Measurements from ENCODE around the gene SLC15A3. TPM values are rescaled to one million over a fixed set of nuclear protein-coding genes. Genes with fewer than 3 reads are reported as not detected.

SLC15A3 gene
- polyA plus RNA-seq, 3 donors, result 27.1 to 121 (median 35.0) TPM

DNA sequence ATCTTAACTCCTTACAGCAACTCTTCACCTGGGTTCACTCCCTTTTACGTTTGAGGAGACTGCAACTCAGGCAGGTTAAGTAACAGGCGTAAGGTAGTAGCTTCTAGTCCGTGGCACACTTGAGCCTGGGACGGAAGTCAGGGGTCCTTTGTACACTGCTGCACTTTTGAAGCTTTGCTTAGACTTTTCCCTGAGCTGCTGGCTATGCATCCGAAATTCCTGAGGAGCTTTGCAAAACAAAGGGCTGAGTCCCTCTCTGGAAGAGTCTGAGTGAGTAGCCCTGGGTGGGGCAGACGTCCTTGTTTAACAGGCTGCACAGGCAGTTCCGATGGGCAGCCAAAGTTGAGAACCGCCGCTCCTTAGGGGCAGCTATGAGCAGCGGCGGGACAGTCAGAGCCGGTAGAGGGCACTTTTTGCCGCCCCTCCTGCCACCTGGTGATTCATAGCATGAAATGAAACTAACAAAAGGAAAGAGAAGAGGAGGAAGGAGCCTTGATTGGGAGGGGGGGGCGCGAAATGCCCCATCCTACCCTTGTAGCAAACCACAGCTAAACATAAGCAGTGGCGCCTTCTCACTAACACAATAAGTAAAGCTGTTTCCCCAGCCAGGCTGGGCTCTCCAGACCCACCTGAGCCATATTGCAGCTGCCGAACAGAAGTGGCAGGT, 36.6 kb downstream of the SLC15A3 start:
- Mint-ChIP-seq H3K4me1 (peaks cover 78% of the 10 kb centered on the region), H3K27ac (peak overlapping the region; percentile 68 to 83 (median 76)), H3K4me3 (peak overlapping the region; percentile 99 to 100), H3K27me3 (ENCODE audit: low read depth in 3 of 3) (peaks cover 0 to 3% (median 0%) of the 10 kb centered on the region in 3 donors), H3K36me3 (peaks cover 9 to 16% of the 10 kb centered on the region in 2 donors), H3K9me3 (no peaks in the 10 kb centered on the region)
- peak; percentile 62 to 85 (median 81) for DNase-seq
- Histone ChIP-seq H2AFZ (ENCODE audit: insufficient read depth, low read depth, low read length, poor library complexity, severe bottlenecking) (peak overlapping the region; percentile 86), H3K9me3 (replicated peaks in 1 of 2; ENCODE audit: control insufficient read depth in 1 of 2, insufficient read depth in 1 of 2, low read length in 2 of 2) (no peaks in the 10 kb centered on the region), H3K27me3 (ENCODE audit: control insufficient read depth in 2 of 2, insufficient read depth in 2 of 2, low read length in 2 of 2) (no peaks in the 10 kb centered on the region), H3K4me2 (replicated peaks; ENCODE audit: extremely low read depth, low read length, poor library complexity, severe bottlenecking) (peak overlapping the region; percentile 82), H3K4me1 (ENCODE audit: control insufficient read depth in 1 of 2, insufficient read depth in 2 of 2, low read length in 2 of 2) (peaks cover 79% of the 10 kb centered on the region in 2 donors), H3K36me3 (replicated peaks in 1 of 2; ENCODE audit: control insufficient read depth in 1 of 2, insufficient read depth in 2 of 2, low read length in 2 of 2) (peaks cover 3 to 6% of the 10 kb centered on the region in 2 donors), H3K9ac (ENCODE audit: insufficient read depth, low read length, poor library complexity, severe bottlenecking) (peak overlapping the region; percentile 73), H3K79me2 (ENCODE audit: insufficient read depth, low read length) (peaks cover 55% of the 10 kb centered on the region), H3K4me3 (replicated peaks in 1 of 3; ENCODE audit: low read depth in 2 of 3, low read length in 3 of 3) (peak overlapping the region; percentile 78 to 93 (median 83)), H4K20me1 (ENCODE audit: insufficient read depth, low read length) (peaks cover 25% of the 10 kb centered on the region), H3K27ac (ENCODE audit: low read depth in 1 of 2, low read length in 2 of 2) (peak overlapping the region; percentile 44 to 45)
- TF ChIP-seq, protein P1, sequence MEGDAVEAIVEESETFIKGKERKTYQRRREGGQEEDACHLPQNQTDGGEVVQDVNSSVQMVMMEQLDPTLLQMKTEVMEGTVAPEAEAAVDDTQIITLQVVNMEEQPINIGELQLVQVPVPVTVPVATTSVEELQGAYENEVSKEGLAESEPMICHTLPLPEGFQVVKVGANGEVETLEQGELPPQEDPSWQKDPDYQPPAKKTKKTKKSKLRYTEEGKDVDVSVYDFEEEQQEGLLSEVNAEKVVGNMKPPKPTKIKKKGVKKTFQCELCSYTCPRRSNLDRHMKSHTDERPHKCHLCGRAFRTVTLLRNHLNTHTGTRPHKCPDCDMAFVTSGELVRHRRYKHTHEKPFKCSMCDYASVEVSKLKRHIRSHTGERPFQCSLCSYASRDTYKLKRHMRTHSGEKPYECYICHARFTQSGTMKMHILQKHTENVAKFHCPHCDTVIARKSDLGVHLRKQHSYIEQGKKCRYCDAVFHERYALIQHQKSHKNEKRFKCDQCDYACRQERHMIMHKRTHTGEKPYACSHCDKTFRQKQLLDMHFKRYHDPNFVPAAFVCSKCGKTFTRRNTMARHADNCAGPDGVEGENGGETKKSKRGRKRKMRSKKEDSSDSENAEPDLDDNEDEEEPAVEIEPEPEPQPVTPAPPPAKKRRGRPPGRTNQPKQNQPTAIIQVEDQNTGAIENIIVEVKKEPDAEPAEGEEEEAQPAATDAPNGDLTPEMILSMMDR (IDR thresholded peaks at IDR 0.05), result peak; percentile 34
- intact Hi-C loops (cut with micrococcal nuclease), result loop anchor here in 1 of 2 donors (5.0 kb wide), 1 partner anchor 37 kb away; the partner anchor contains the start of gene SLC15A3
- 4% methylated on average over 14 of the region's 17 CpGs for WGBS (ENCODE audit: insufficient coverage)

DNA sequence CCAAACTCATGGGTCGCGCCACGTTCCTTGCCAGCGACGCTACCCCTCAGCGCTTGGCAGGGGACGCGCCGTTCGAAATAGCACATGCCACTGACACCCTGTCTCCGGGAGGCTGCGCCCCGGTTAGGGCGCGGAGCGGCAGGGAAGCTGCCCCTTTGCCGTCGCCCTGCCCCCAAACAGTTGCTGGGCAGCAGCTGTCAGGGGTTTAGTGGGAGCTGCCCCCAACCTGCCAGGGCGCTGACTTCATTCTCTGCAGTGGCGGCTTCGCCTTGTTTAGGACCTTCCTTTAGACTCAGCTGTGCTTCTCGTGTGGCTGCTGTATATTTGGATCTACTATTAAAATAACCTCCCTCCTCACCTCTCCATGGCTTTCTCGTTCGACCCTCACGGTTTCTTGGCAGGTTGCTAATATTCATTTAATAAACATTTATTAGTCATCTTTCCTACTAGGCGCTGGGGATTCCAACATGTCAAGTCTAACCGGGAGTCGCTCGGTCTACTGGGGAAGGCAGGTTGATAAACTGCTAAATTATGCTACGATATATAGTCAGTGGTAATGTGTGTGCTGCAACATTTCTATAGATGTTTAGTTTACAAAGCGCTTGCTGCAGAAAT, 37.2 kb downstream of the SLC15A3 start:
- intact Hi-C loops (cut with micrococcal nuclease), result loop anchor here in 1 of 2 donors (5.0 kb wide), 1 partner anchor 38 kb away; the partner anchor contains the start of gene SLC15A3
- Histone ChIP-seq H2AFZ (ENCODE audit: insufficient read depth, low read depth, low read length, poor library complexity, severe bottlenecking) (peak overlapping the region; percentile 86), H3K79me2 (ENCODE audit: insufficient read depth, low read length) (peaks cover 49% of the 10 kb centered on the region), H3K9ac (ENCODE audit: insufficient read depth, low read length, poor library complexity, severe bottlenecking) (peak overlapping the region; percentile 73), H3K9me3 (replicated peaks in 1 of 2; ENCODE audit: control insufficient read depth in 1 of 2, insufficient read depth in 1 of 2, low read length in 2 of 2) (no peaks in the 10 kb centered on the region), H3K4me1 (ENCODE audit: control insufficient read depth in 1 of 2, insufficient read depth in 2 of 2, low read length in 2 of 2) (peaks cover 81% of the 10 kb centered on the region in 2 donors), H3K4me2 (replicated peaks; ENCODE audit: extremely low read depth, low read length, poor library complexity, severe bottlenecking) (peak overlapping the region; percentile 82), H3K27ac (ENCODE audit: low read depth in 1 of 2, low read length in 2 of 2) (peak overlapping the region in 1 of 2 donors; percentile 84), H3K4me3 (replicated peaks in 1 of 3; ENCODE audit: low read depth in 2 of 3, low read length in 3 of 3) (peak overlapping the region; percentile 78 to 93 (median 83)), H4K20me1 (ENCODE audit: insufficient read depth, low read length) (peaks cover 25% of the 10 kb centered on the region), H3K27me3 (ENCODE audit: control insufficient read depth in 2 of 2, insufficient read depth in 2 of 2, low read length in 2 of 2) (no peaks in the 10 kb centered on the region), H3K36me3 (replicated peaks in 1 of 2; ENCODE audit: control insufficient read depth in 1 of 2, insufficient read depth in 2 of 2, low read length in 2 of 2) (no peaks in the 10 kb centered on the region)
- under 1% methylated on average over 19 of the region's 31 CpGs for WGBS (ENCODE audit: insufficient coverage)
- peak overlapping the region; percentile 99 to 100 for H3K4me3 Mint-ChIP-seq
- H3K36me3 Mint-ChIP-seq, result peaks cover 4 to 9% of the 10 kb centered on the region in 2 donors
- H3K4me1 Mint-ChIP-seq, result peaks cover 81% of the 10 kb centered on the region
- TF ChIP-seq, protein P1 (IDR thresholded peaks at IDR 0.05), result no peak
- DNase-seq, result peak in 1 of 3 donors; percentile 66
- peak overlapping the region in 4 of 7 donors; percentile 6 to 79 (median 52) for H3K27ac Mint-ChIP-seq
- peaks cover 0 to 5% (median 0%) of the 10 kb centered on the region in 7 donors for H3K9me3 Mint-ChIP-seq
- H3K27me3 Mint-ChIP-seq (ENCODE audit: low read depth in 3 of 3), result peaks cover 0 to 3% (median 0%) of the 10 kb centered on the region in 3 donors

Measured in CD14-positive monocyte (primary cell).